Osteocyte (in vitro differentiated cells): ENCODE results near the gene ATP6V0B. TPM values are rescaled to one million over a fixed set of nuclear protein-coding genes. Genes with fewer than 3 reads are reported as not detected.

Source experiments
- DNase-seq: peaks from one replicate; pipeline ENCODE4 v3.0.0; 2021; ENCODE audit warnings: mixed read lengths; ENCODE audit not compliant: unreplicated experiment; ENCODE audit errors: extremely low spot score
- H3K27ac Mint-ChIP-seq: one replicate; pipeline ENCODE4 v1.8.0; 2021; ENCODE audit warnings: mild to moderate bottlenecking, mixed read lengths; ENCODE audit not compliant: unreplicated experiment
- H3K27me3 Mint-ChIP-seq: one replicate; pipeline ENCODE4 v1.8.0; 2021; ENCODE audit warnings: mixed read lengths; ENCODE audit not compliant: unreplicated experiment
- H3K36me3 Mint-ChIP-seq: one replicate; pipeline ENCODE4 v1.8.0; 2021; ENCODE audit warnings: mixed read lengths; ENCODE audit not compliant: unreplicated experiment
- H3K4me1 Mint-ChIP-seq: one replicate; pipeline ENCODE4 v1.8.0; 2021; ENCODE audit warnings: mixed read lengths; ENCODE audit not compliant: unreplicated experiment
- H3K4me3 Mint-ChIP-seq: one replicate; pipeline ENCODE4 v1.8.0; 2021; ENCODE audit warnings: mild to moderate bottlenecking, moderate library complexity, mixed read lengths; ENCODE audit not compliant: unreplicated experiment
- H3K9me3 Mint-ChIP-seq: one replicate; pipeline ENCODE4 v1.8.0; 2021; ENCODE audit warnings: mixed read lengths; ENCODE audit not compliant: unreplicated experiment
- CTCF ChIP-seq: fragments of 200-600 bp; sonication (generic); IDR thresholded peaks from 2 replicates; pipeline ENCODE4 v1.5.0; 2021; ENCODE audit warnings: antibody characterized with exemption, mild to moderate bottlenecking, moderate library complexity
- total RNA-seq: library from RNA; stranded (reverse); gene quantifications from 2 replicates; pipeline ENCODE4 v1.2.1, GENCODE V29; 2021

ATP6V0B gene
- total RNA-seq, 1 donor from 2014 or later, result 128 TPM

- Mint-ChIP-seq H3K36me3 (peaks cover 28% of the 10 kb centered on the region), H3K4me3 (no peak overlapping the region), H3K4me1 (no peaks in the 10 kb centered on the region), H3K27ac (no peak overlapping the region), H3K27me3 (no peaks in the 10 kb centered on the region), H3K9me3 (peaks cover 1% of the 10 kb centered on the region)
- TF ChIP-seq CTCF, result no peak
- DNase-seq, result no peak
These were observed 11.8 kb upstream of the ATP6V0B start for GRCh38 chr1:43963006-43963405.

- Mint-ChIP-seq H3K36me3 (peaks cover 26% of the 10 kb centered on the region), H3K27me3 (no peaks in the 10 kb centered on the region), H3K4me1 (no peaks in the 10 kb centered on the region), H3K9me3 (peaks cover 8% of the 10 kb centered on the region), H3K27ac (no peak overlapping the region), H3K4me3 (no peak overlapping the region)
- DNase-seq, result no peak
- no peak for TF ChIP-seq CTCF
These were observed 10.9 kb upstream of the ATP6V0B start for GRCh38 chr1:43963890-43964289.

GRCh38 chr1:43965316-43965715 is 9.4 kb upstream of the ATP6V0B start:
- peaks cover 25% of the 10 kb centered on the region for H3K36me3 Mint-ChIP-seq
- H3K4me3 Mint-ChIP-seq, result no peak overlapping the region
- no peak for DNase-seq
- H3K27me3 Mint-ChIP-seq, result no peaks in the 10 kb centered on the region
- H3K4me1 Mint-ChIP-seq, result peaks cover 8% of the 10 kb centered on the region
- TF ChIP-seq CTCF, result no peak
- H3K27ac Mint-ChIP-seq, result no peak overlapping the region
- H3K9me3 Mint-ChIP-seq, result peaks cover 8% of the 10 kb centered on the region

GRCh38 chr1:43968348-43968948 is 6.3 kb upstream of the ATP6V0B start:
- Mint-ChIP-seq H3K27me3 (no peaks in the 10 kb centered on the region), H3K36me3 (peaks cover 21% of the 10 kb centered on the region), H3K4me3 (no peak overlapping the region), H3K9me3 (peaks cover 8% of the 10 kb centered on the region), H3K4me1 (peaks cover 14% of the 10 kb centered on the region), H3K27ac (no peak overlapping the region)
- no peak for DNase-seq
- TF ChIP-seq CTCF, result no peak

GRCh38 chr1:43969416-43969745 is 5.4 kb upstream of the ATP6V0B start:
- DNase-seq, result no peak
- Mint-ChIP-seq H3K4me1 (peaks cover 23% of the 10 kb centered on the region), H3K36me3 (peaks cover 21% of the 10 kb centered on the region), H3K27ac (no peak overlapping the region), H3K27me3 (no peaks in the 10 kb centered on the region), H3K9me3 (peaks cover 8% of the 10 kb centered on the region), H3K4me3 (peak overlapping the region; percentile 93)
- TF ChIP-seq CTCF, result no peak
